RWPE2 (cell line): ENCODE measurements around the gene GEMIN5.

Source experiments
- ATAC-seq: fragments of 200-7000 bp; cut with Tn5 transposase; 3 replicates; pipeline ENCODE4 v1.9.1; 2021; ENCODE audit warnings: low read depth
- DNase-seq: peaks from one replicate; pipeline ENCODE4 v3.0.0-alpha.2; 2020; ENCODE audit warnings: low spot score
- H3K27ac ChIP-seq: fragments of 450-650 bp; 2 replicates; pipeline ENCODE4 v1.5.1; 2017; ENCODE audit warnings: mild to moderate bottlenecking; ENCODE audit not compliant: poor library complexity, severe bottlenecking
- H3K27me3 ChIP-seq: fragments of 250-450 bp; sonication (Bioruptor Pico); 2 replicates; pipeline ENCODE4 v1.5.1; 2021; ENCODE audit warnings: mild to moderate bottlenecking, moderate library complexity; ENCODE audit not compliant: insufficient read depth, poor library complexity, severe bottlenecking
- H3K36me3 ChIP-seq: fragments of 250-450 bp; sonication (Bioruptor Pico); 2 replicates; pipeline ENCODE4 v1.5.1; 2020; ENCODE audit warnings: low read depth, mild to moderate bottlenecking, moderate library complexity
- H3K4me1 ChIP-seq: fragments of 250-450 bp; sonication (Bioruptor Pico); 2 replicates; pipeline ENCODE4 v1.5.1; 2021; ENCODE audit warnings: mild to moderate bottlenecking, moderate library complexity; ENCODE audit not compliant: insufficient read depth, poor library complexity, severe bottlenecking
- H3K4me3 ChIP-seq: fragments of 250-450 bp; sonication (Bioruptor Pico); 2 replicates; pipeline ENCODE4 v1.5.1; 2021; ENCODE audit warnings: mild to moderate bottlenecking, moderate library complexity; ENCODE audit not compliant: severe bottlenecking
- H3K9me3 ChIP-seq: fragments of 250-450 bp; sonication (Bioruptor Pico); 2 replicates; pipeline ENCODE4 v1.5.1; 2021; ENCODE audit warnings: mild to moderate bottlenecking, moderate library complexity; ENCODE audit not compliant: severe bottlenecking
- TF ChIP-seq, protein P1 (sequence below): fragments of 450-650 bp; IDR thresholded peaks from one replicate; pipeline ENCODE4 v1.5.1; 2017; ENCODE audit warnings: mild to moderate bottlenecking, moderate library complexity; ENCODE audit not compliant: poor library complexity, severe bottlenecking

The GEMIN5 gene

DNA sequence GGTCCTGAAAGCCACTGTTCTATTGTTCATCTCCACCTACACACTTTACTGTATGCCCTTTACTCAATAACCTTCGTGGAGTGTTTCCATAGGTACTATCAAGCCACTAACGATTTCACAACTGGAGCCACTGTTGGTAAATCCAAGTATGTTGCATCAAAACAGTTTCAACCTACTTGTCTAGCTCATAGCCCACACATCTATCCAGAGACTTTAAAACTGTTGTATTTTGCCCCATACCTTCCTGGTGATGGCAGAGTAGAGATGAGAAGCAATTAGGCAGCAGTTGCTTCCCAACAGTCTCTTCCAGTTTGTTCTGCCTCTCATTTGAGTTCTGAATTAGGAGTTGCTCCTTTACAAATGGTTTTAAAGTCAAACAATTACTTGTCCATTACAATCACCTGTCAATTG lies 88.2 kb downstream of the GEMIN5 start:
- no peaks in the 10 kb centered on the region for H3K9me3 ChIP-seq
- H3K4me3 ChIP-seq, result no peak overlapping the region
- H3K4me1 ChIP-seq, result peaks cover 6% of the 10 kb centered on the region
- no peak overlapping the region for H3K27ac ChIP-seq
- no peaks in the 10 kb centered on the region for H3K36me3 ChIP-seq
- peak; percentile 40 for ATAC-seq
- no peaks in the 10 kb centered on the region for H3K27me3 ChIP-seq
- DNase-seq, result no peak
- TF ChIP-seq, protein P1, sequence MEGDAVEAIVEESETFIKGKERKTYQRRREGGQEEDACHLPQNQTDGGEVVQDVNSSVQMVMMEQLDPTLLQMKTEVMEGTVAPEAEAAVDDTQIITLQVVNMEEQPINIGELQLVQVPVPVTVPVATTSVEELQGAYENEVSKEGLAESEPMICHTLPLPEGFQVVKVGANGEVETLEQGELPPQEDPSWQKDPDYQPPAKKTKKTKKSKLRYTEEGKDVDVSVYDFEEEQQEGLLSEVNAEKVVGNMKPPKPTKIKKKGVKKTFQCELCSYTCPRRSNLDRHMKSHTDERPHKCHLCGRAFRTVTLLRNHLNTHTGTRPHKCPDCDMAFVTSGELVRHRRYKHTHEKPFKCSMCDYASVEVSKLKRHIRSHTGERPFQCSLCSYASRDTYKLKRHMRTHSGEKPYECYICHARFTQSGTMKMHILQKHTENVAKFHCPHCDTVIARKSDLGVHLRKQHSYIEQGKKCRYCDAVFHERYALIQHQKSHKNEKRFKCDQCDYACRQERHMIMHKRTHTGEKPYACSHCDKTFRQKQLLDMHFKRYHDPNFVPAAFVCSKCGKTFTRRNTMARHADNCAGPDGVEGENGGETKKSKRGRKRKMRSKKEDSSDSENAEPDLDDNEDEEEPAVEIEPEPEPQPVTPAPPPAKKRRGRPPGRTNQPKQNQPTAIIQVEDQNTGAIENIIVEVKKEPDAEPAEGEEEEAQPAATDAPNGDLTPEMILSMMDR, result no peak

DNA sequence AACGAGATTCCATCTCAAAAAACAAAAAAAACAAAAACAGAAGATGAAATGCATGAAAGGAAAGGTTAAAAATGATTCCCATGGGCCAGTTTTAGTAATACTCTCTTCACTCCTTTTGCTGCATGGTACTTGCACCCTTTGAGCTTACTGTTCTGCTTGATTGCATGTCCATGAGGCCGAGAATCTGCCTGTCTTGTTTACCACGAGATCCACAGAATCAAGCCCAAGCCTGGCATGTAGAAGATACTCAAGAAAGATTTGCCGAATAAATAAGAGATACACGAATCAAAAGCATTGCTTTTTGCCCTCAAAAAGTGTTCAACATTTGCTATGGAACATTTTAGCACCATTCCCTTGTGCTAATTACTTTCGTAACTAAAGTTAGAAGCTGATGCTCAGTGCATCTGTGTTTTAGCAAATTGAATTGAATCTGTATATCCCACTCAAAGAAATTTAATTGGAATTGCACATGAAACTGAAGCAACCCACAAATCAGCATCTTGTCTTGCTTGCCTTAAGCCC lies 88.7 kb downstream of the GEMIN5 start:
- H3K4me1 ChIP-seq, result peaks cover 6% of the 10 kb centered on the region
- no peak overlapping the region for H3K4me3 ChIP-seq

DNA sequence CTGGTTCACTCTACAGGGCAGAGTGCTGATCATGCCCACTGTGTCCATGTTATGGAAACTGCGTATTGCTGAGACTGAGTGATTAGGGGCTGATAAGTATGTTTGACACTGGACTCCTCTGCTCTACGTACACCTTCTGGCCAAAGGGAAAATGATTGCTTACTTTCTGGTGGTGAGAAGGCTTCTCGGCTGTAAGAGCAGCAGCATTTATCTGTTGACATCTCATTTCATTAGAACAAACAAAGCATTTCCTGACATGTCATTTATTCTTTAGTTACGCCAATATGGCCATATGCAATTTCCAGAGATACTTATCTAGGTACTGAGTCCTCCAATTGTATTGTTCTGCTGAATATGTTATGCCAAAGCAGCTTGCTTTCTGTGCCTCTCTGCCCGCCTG lies 93.2 kb downstream of the GEMIN5 start:
- no peak overlapping the region for H3K27ac ChIP-seq
- DNase-seq (no peak), ATAC-seq (no peak)
- no peaks in the 10 kb centered on the region for H3K9me3 ChIP-seq
- H3K36me3 ChIP-seq, result no peaks in the 10 kb centered on the region
- no peaks in the 10 kb centered on the region for H3K4me1 ChIP-seq
- H3K27me3 ChIP-seq, result no peaks in the 10 kb centered on the region
- TF ChIP-seq, protein P1, result no peak
- H3K4me3 ChIP-seq, result no peak overlapping the region

More for the DNA sequence above, 88.7 kb downstream of the GEMIN5 start:
- no peak for DNase-seq
- ATAC-seq, result no peak
- Histone ChIP-seq H3K27me3 (no peaks in the 10 kb centered on the region), H3K9me3 (no peaks in the 10 kb centered on the region), H3K36me3 (no peaks in the 10 kb centered on the region), H3K27ac (no peak overlapping the region)
- TF ChIP-seq, protein P1, result no peak

DNA sequence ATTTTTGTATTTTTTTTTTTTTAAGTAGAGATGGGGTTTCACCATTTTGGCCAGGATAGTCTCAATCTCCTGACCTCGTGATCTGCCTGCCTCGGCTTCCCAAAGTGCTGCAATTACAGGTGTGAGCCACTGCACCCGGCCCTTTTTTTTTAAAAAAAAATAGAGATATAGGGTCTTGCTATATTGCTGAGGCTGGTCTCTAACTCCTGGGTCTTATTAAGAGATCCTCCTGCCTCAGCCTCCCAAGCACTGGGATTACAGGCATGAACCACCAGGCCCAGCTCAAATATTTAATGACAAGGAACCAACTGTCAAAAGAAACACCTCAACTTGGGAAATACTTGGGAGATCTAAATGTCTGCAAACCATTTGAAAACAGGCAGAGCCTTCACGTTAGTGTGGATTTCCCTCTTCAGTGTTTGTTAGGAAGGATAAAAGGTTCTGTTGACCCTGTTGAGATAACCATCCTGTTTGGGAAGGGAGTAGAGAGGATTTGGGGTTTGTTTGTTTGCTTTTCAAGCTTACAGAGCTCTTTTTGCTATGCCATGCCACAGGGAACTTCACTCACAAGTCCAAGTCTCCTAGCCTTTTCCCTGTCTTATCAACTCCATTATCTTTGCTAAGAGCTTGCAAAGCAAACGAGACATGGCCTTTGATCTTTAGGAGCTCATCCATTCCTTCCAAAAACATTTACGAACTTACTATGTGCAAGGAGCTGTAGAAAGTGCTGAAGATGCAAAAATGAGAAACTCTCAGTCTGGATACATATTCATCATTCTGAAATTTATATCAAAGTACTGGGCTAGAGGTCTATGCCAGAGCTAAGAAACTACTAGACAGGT lies 95.1 kb downstream of the GEMIN5 start:
- Histone ChIP-seq H3K9me3 (no peaks in the 10 kb centered on the region), H3K36me3 (no peaks in the 10 kb centered on the region), H3K27ac (no peak overlapping the region), H3K27me3 (no peaks in the 10 kb centered on the region), H3K4me1 (no peaks in the 10 kb centered on the region), H3K4me3 (no peak overlapping the region)
- ATAC-seq (no peak), DNase-seq (no peak)
- TF ChIP-seq, protein P1, result no peak

DNA sequence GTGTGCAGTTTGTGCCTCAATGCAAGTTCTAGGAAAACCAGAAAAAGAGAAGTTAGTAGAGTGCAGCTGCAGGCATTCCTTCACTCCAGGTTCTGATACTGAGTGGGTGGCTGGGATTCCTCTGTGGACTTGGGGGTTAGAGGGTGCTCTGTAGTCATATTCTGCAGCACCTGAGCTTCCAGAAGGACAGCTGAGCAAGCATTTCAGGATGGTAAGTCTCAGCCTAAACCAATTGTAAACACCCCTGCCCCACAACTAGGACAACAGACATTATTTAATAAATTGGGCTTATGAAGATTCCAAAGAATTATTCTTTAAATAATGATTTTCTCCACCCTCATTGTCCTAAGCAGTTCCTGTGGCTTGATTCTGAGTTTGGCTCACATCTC lies 96.7 kb downstream of the GEMIN5 start:
- no peak overlapping the region for H3K27ac ChIP-seq
- no peaks in the 10 kb centered on the region for H3K36me3 ChIP-seq
- TF ChIP-seq, protein P1, result no peak
- H3K9me3 ChIP-seq, result no peaks in the 10 kb centered on the region
- H3K4me1 ChIP-seq, result no peaks in the 10 kb centered on the region
- no peak for DNase-seq
- ATAC-seq, result peak; percentile 26; the same call in 1 of the 3 replicates
- no peaks in the 10 kb centered on the region for H3K27me3 ChIP-seq
- no peak overlapping the region for H3K4me3 ChIP-seq
